Mesendoderm (in vitro differentiated cells): ENCODE measurements around the gene CLINT1.

Source experiments
- DNase-seq: peaks from one replicate; pipeline ENCODE4 v3.0.0; 2013
- H2AK5ac ChIP-seq: 2 replicates; pipeline ENCODE4 v1.6.1; 2013; ENCODE audit warnings: low read length, inconsistent platforms
- H2BK120ac ChIP-seq: 2 replicates; pipeline ENCODE4 v1.6.1; 2013; ENCODE audit warnings: low read depth, mild to moderate bottlenecking, low read length, moderate library complexity, mixed read lengths
- H2BK15ac ChIP-seq: replicated peaks from 2 replicates; pipeline ENCODE4 v1.6.1; 2013; ENCODE audit warnings: low read depth, mild to moderate bottlenecking, moderate library complexity
- H2BK5ac ChIP-seq: 2 replicates; pipeline ENCODE4 v1.6.1; 2013; ENCODE audit warnings: low read length, inconsistent platforms
- H3K18ac ChIP-seq: 2 replicates; pipeline ENCODE4 v1.6.1; 2013; ENCODE audit warnings: mild to moderate bottlenecking, low read length, mixed read lengths
- H3K23ac ChIP-seq: one replicate; pipeline ENCODE4 v1.6.1; 2013; ENCODE audit warnings: low read length
- H3K27ac ChIP-seq: 2 replicates; pipeline ENCODE4 v1.5.1; 2013; ENCODE audit warnings: low read depth, mild to moderate bottlenecking, inconsistent platforms, low read length, moderate library complexity
- H3K27me3 ChIP-seq: 2 replicates; pipeline ENCODE4 v1.6.1; 2013; ENCODE audit warnings: low read length, control low read depth, mild to moderate bottlenecking, inconsistent platforms; ENCODE audit not compliant: insufficient read depth, poor library complexity
- H3K36me3 ChIP-seq: 2 replicates; pipeline ENCODE4 v1.6.1; 2013; ENCODE audit warnings: low read length, inconsistent platforms; ENCODE audit not compliant: control insufficient read depth, insufficient read depth
- H3K4ac ChIP-seq: one replicate; pipeline ENCODE4 v1.6.1; 2013; ENCODE audit warnings: low read depth, mild to moderate bottlenecking, low read length, moderate library complexity
- H3K4me1 ChIP-seq: 2 replicates; pipeline ENCODE4 v1.6.1; 2013; ENCODE audit warnings: low read depth, low read length, inconsistent platforms; ENCODE audit not compliant: control insufficient read depth
- H3K4me2 ChIP-seq: 2 replicates; pipeline ENCODE4 v1.6.1; 2013; ENCODE audit warnings: low read length
- H3K4me3 ChIP-seq: 2 replicates; pipeline ENCODE4 v1.5.1; 2013; ENCODE audit warnings: mild to moderate bottlenecking, low read length
- H3K56ac ChIP-seq: one replicate; pipeline ENCODE4 v1.6.1; 2013; ENCODE audit warnings: low read length
- H3K79me1 ChIP-seq: 2 replicates; pipeline ENCODE4 v1.6.1; 2013; ENCODE audit warnings: low read length, inconsistent platforms
- H3K79me2 ChIP-seq: 2 replicates; pipeline ENCODE4 v1.6.1; 2013; ENCODE audit warnings: mild to moderate bottlenecking, low read length; ENCODE audit not compliant: control insufficient read depth, insufficient read depth
- H3K9ac ChIP-seq: 2 replicates; pipeline ENCODE4 v1.6.1; 2013; ENCODE audit warnings: low read length, inconsistent platforms
- H4K5ac ChIP-seq: one replicate; pipeline ENCODE4 v1.6.1; 2013; ENCODE audit warnings: low read length
- H4K8ac ChIP-seq: one replicate; pipeline ENCODE4 v1.6.1; 2013; ENCODE audit warnings: low read depth, mild to moderate bottlenecking, control low read depth, low read length, moderate library complexity
- WGBS: extraction: QIAGEN DNeasy Blood & Tissue Kit; methylation state at CpG from one replicate; pipeline ENCODE4 v1.1.7; 2013; ENCODE audit warnings: low lambda C conversion rate, missing lambda C conversion rate; ENCODE audit not compliant: insufficient coverage; ENCODE audit errors: extremely low coverage; 5-methylcytosine and 5-hydroxymethylcytosine counted together

CLINT1 gene

DNA sequence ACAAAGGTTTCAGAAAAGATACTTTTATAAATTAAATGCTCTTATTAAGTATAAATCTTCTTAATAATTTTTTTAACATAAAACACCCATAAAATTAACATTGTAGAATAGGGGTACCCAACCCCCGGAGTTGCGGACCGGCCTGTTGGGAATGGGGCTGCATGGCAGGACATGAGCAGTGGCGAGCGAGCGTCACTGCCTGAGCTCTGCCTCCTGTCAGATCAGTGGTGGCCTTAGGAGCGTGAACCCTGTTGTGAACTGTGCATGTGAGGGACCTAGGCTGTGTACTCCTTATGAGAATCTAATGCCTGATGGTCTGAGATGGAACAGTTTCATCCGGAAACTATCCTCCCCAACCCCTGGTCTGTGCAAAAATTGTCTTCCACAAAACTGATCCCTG, 35.3 kb downstream of the CLINT1 start:
- no CpG with 5 or more reads among the region's 8 CpGs for WGBS
- H3K23ac ChIP-seq, result no peak overlapping the region
- no peak overlapping the region for H4K5ac ChIP-seq
- H3K18ac ChIP-seq, result no peak overlapping the region
- no peak overlapping the region for H2BK5ac ChIP-seq
- H2AK5ac ChIP-seq, result no peak overlapping the region
- H2BK15ac ChIP-seq, result no peak overlapping the region
- H3K27me3 ChIP-seq, result no peaks in the 10 kb centered on the region
- no peak overlapping the region for H3K4me2 ChIP-seq
- no peak overlapping the region for H3K27ac ChIP-seq
- no peak overlapping the region for H2BK120ac ChIP-seq
- no peak overlapping the region for H3K9ac ChIP-seq
- no peaks in the 10 kb centered on the region for H3K36me3 ChIP-seq
- H3K56ac ChIP-seq, result no peak overlapping the region
- H4K8ac ChIP-seq, result no peak overlapping the region
- DNase-seq, result no peak
- H3K4me1 ChIP-seq, result no peaks in the 10 kb centered on the region
- H3K79me2 ChIP-seq, result peaks cover 18% of the 10 kb centered on the region
- H3K4me3 ChIP-seq, result no peak overlapping the region
- no peak overlapping the region for H3K4ac ChIP-seq
- peaks cover 6% of the 10 kb centered on the region for H3K79me1 ChIP-seq

DNA sequence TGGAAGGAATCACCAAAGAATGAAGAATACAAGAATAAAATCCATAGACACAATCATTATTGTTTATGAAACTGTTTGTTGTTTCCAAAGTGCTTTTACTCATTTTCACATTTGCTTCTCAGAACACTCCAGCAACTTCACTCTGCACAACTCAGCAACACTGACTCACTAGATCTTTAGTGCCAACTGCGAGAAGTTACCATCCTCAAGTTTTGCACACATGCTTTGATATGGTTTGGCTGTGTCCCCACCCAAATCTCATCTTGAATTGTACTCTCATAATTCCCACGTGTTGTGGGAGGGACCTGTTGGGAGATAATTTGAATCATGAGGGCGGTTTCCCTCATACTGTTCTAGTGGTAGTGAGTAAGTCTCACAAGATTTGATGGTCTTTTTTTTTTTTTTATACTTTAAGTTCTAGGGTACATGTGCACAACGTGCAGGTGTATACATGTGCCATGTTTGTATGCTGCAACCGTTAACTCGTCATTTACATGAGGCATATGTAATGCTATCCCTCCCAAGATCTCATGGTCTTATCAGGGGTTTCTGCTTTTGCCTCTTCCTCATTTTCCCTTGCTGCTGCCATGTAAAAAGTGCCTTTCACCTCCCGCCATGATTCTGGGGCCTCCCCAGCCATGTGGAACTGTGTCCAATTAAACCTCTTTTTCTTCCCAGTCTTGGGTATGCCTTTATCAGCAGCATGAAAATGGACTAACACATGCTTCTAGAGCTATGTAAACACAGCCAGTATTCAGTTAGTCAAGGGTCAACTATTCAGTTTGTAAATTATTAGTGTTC, 36.9 kb downstream of the CLINT1 start:
- H3K36me3 ChIP-seq, result no peaks in the 10 kb centered on the region
- no peak overlapping the region for H2BK5ac ChIP-seq
- H3K9ac ChIP-seq, result no peak overlapping the region
- H2BK15ac ChIP-seq, result no peak overlapping the region
- DNase-seq, result no peak
- H3K27me3 ChIP-seq, result no peaks in the 10 kb centered on the region
- no peak overlapping the region for H2AK5ac ChIP-seq
- no peak overlapping the region for H2BK120ac ChIP-seq
- no peak overlapping the region for H3K18ac ChIP-seq
- no peak overlapping the region for H3K4me3 ChIP-seq
- H4K5ac ChIP-seq, result no peak overlapping the region
- H3K4me2 ChIP-seq, result no peak overlapping the region
- H3K56ac ChIP-seq, result no peak overlapping the region
- H3K23ac ChIP-seq, result no peak overlapping the region
- H3K79me2 ChIP-seq, result peaks cover 11% of the 10 kb centered on the region
- H4K8ac ChIP-seq, result no peak overlapping the region
- no peaks in the 10 kb centered on the region for H3K4me1 ChIP-seq
- WGBS, result no CpG with 5 or more reads among the region's 7 CpGs
- peaks cover 3% of the 10 kb centered on the region for H3K79me1 ChIP-seq
- no peak overlapping the region for H3K27ac ChIP-seq
- no peak overlapping the region for H3K4ac ChIP-seq

DNA sequence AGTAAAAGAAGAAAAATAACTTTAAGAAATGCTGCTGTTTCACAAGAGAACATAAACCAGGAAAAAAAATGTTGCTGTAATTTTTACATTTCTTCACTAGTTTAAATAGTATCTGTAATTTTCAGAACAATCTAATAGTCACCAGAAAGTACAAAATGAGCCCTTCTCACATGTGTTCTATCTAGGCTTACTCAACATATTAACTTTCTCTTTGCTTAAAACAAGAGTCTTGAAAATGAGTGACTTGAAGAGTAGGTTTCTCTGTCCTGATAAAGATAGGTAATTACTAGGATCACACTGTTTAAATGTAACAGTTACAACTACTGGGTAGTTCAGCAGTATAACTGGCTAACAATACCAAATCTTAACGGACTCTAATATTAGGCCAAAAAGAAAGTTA, 37.5 kb downstream of the CLINT1 start:
- Histone ChIP-seq H2BK15ac (no peak overlapping the region), H3K56ac (no peak overlapping the region), H3K27ac (no peak overlapping the region), H3K4ac (no peak overlapping the region), H3K18ac (no peak overlapping the region), H3K23ac (no peak overlapping the region), H3K4me3 (no peak overlapping the region), H4K8ac (no peak overlapping the region), H3K4me2 (no peak overlapping the region), H3K79me2 (peaks cover 10% of the 10 kb centered on the region), H3K36me3 (no peaks in the 10 kb centered on the region), H3K4me1 (no peaks in the 10 kb centered on the region), H2BK120ac (no peak overlapping the region), H2AK5ac (no peak overlapping the region), H2BK5ac (no peak overlapping the region), H3K9ac (no peak overlapping the region), H3K27me3 (no peaks in the 10 kb centered on the region), H4K5ac (no peak overlapping the region), H3K79me1 (peaks cover 3% of the 10 kb centered on the region)
- WGBS, result no CpG with 5 or more reads among the region's 1 CpG
- no peak for DNase-seq

DNA sequence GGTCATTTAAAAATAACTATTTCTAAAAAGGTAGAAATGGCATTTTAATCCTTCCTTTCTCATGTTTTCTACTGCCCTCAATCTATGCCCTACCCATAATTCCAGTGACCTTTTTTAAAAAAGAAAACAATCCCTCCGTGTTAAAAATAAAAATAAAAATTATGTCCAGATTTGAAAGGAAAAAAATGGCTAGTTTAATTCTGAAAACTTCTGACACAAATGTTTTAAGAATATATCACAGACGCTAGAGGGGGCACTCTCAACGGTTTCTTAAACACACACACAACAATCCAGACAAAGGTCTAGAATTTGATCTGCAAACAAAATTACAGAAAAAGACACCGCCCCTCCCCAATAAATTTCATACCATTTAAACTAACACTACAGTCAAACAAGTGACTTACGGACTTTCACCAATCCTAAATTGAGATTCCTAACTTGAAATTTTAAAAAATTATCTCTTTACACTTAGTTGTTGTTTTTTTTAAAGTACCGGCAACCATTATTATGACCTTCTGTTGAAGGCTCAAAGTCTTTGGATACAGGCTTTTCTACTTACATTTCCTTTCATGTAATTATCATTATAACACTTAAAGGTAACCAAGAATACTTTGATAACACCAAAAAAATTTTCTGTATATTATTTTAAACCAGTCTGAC, 38.2 kb downstream of the CLINT1 start:
- Histone ChIP-seq H3K27ac (no peak overlapping the region), H3K4me1 (no peaks in the 10 kb centered on the region), H3K4me2 (no peak overlapping the region), H3K79me1 (peaks cover 3% of the 10 kb centered on the region), H2BK5ac (no peak overlapping the region), H3K18ac (no peak overlapping the region), H2BK15ac (no peak overlapping the region), H3K4ac (no peak overlapping the region), H3K56ac (no peak overlapping the region), H3K4me3 (no peak overlapping the region), H2AK5ac (no peak overlapping the region), H3K27me3 (no peaks in the 10 kb centered on the region), H4K8ac (no peak overlapping the region), H3K23ac (no peak overlapping the region), H3K9ac (no peak overlapping the region), H2BK120ac (no peak overlapping the region), H4K5ac (no peak overlapping the region), H3K79me2 (peaks cover 9% of the 10 kb centered on the region), H3K36me3 (no peaks in the 10 kb centered on the region)
- 100% methylated on average over 2 of the region's 6 CpGs for WGBS
- DNase-seq, result peak; percentile 48

DNA sequence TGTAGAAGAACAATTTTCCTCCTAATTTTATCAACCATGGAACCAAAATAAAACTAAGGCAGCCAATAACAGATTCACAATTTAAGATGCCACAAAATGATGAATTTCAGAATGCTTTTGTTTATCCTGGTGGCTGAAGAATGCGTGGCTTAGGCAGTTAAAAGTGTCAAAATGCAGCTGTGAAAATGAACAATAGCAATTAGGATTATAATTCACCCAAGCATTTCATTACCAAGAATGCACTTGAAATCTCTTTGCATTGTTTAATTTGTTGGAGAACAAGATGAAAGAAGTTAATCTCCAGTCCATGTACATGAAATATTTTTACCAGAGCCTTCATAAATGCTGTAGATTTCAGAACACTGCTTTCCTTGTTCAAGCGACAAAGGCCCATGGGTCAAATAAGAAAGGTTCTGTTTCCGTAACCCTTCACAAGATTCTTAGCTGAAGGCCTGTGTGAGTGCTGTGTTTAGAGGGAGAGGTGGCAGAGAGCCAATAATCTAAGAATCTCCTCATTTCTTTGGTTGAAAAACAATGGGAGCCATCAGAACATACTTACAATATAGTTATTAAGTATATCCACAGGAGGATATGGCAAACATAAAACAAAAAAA, 39.3 kb downstream of the CLINT1 start:
- Histone ChIP-seq H3K9ac (no peak overlapping the region), H3K4me2 (no peak overlapping the region), H2BK120ac (no peak overlapping the region), H3K36me3 (no peaks in the 10 kb centered on the region), H3K4ac (no peak overlapping the region), H3K79me1 (peaks cover 4% of the 10 kb centered on the region), H3K27ac (no peak overlapping the region), H4K5ac (no peak overlapping the region), H3K4me1 (no peaks in the 10 kb centered on the region), H3K4me3 (no peak overlapping the region), H3K79me2 (peaks cover 9% of the 10 kb centered on the region), H2AK5ac (no peak overlapping the region), H2BK15ac (no peak overlapping the region), H3K23ac (no peak overlapping the region), H3K18ac (no peak overlapping the region), H4K8ac (no peak overlapping the region), H3K56ac (no peak overlapping the region), H2BK5ac (no peak overlapping the region), H3K27me3 (no peaks in the 10 kb centered on the region)
- DNase-seq, result no peak
- no CpG with 5 or more reads among the region's 3 CpGs for WGBS
